ENCODE results near the gene DNM2.

GRCh38 chr19:10686661-10687517 lies 31.0 kb upstream of the DNM2 start:
- no peak for TF ChIP-seq CTCF (IDR thresholded peaks at IDR 0.05)
- TF ChIP-seq POLR2A (IDR thresholded peaks at IDR 0.05; ENCODE audit: low read depth): no peak
